H1 (cell line): ENCODE data around the gene CACNA1F. TPM values are rescaled to one million over a fixed set of nuclear protein-coding genes. Genes with fewer than 3 reads are reported as not detected.

Experiments used
- CTCF ChIA-PET: fragments of 300-600 bp; sonication (Branson Sonifier 250); formaldehyde crosslinking; loops from one replicate; lab custom pipeline; 2021; ENCODE audit not compliant: partially characterized antibody; lab: Charles Lee
- POLR2A ChIA-PET: fragments of 300-600 bp; sonication (Branson Sonifier 250); formaldehyde crosslinking; loops from one replicate; lab custom pipeline; 2021; ENCODE audit warnings: inconsistent platforms; ENCODE audit not compliant: partially characterized antibody; lab: Charles Lee
- DNase-seq, 2 experiments: peaks; one replicate each; pipeline versions ENCODE4 v3.0.0 to v3.0.0-alpha.2; 2010 to 2022; ENCODE audit warnings: low spot score in 2 of 2, low read depth in 1 of 2, mixed read lengths in 1 of 2
- FAIRE-seq: peaks from 2 replicates; lab custom pipeline; 2011; peaks lifted over from hg19 to GRCh38; lab: Jason Lieb, UNC
- H2AFZ ChIP-seq: 2 replicates; pipeline ENCODE4 v1.8.1; 2012; ENCODE audit warnings: low read length, inconsistent platforms
- H2AK5ac ChIP-seq: 2 replicates; pipeline ENCODE4 v1.6.1; 2013; ENCODE audit warnings: low read depth, low read length
- H2BK120ac ChIP-seq: replicated peaks from 2 replicates; pipeline ENCODE3; 2013; ENCODE audit warnings: low read depth, low read length, inconsistent platforms
- H2BK12ac ChIP-seq: 2 replicates; pipeline ENCODE4 v1.6.1; 2013; ENCODE audit warnings: low read depth, low read length
- H2BK15ac ChIP-seq: 2 replicates; pipeline ENCODE4 v1.6.1; 2013; ENCODE audit warnings: low read length
- H2BK20ac ChIP-seq: 2 replicates; pipeline ENCODE4 v1.6.1; 2013; ENCODE audit warnings: low read length
- H2BK5ac ChIP-seq: 2 replicates; pipeline ENCODE4 v1.6.1; 2013; ENCODE audit warnings: low read depth, low read length
- H3K14ac ChIP-seq: 2 replicates; pipeline ENCODE4 v1.6.1; 2013; ENCODE audit warnings: inconsistent platforms; ENCODE audit not compliant: insufficient read length
- H3K18ac ChIP-seq: 2 replicates; pipeline ENCODE4 v1.6.1; 2013; ENCODE audit warnings: low read length; ENCODE audit errors: extremely low read depth
- H3K23ac ChIP-seq: 2 replicates; pipeline ENCODE4 v1.6.1; 2013; ENCODE audit warnings: inconsistent platforms; ENCODE audit not compliant: insufficient read length
- H3K23me2 ChIP-seq: 2 replicates; pipeline ENCODE4 v1.6.1; 2013; ENCODE audit warnings: low read depth, low read length
- H3K27ac ChIP-seq: 2 replicates; pipeline ENCODE4 v1.6.1; 2011; ENCODE audit warnings: low read depth, low read length, inconsistent platforms
- H3K27me3 ChIP-seq, 4 experiments: replicated peaks in 1 of 4; 1 replicate in 1 of 4; 2 replicates in 3 of 4; pipeline versions ENCODE4 v1.6.1 to v1.8.1; 2011 to 2013; ENCODE audit warnings: low read length in 3 of 4, mild to moderate bottlenecking in 3 of 4, inconsistent platforms in 2 of 4, mixed read lengths in 2 of 4, moderate library complexity in 1 of 4; ENCODE audit not compliant: control insufficient read depth in 3 of 4, insufficient read depth in 3 of 4; ENCODE audit errors: extremely low read depth in 1 of 4
- H3K36me3 ChIP-seq, 4 experiments: 2 replicates each; pipeline versions ENCODE4 v1.6.1 to v1.8.1; 2011 to 2013; ENCODE audit warnings: mild to moderate bottlenecking in 4 of 4, low read length in 3 of 4, moderate library complexity in 2 of 4, control low read depth in 1 of 4, inconsistent platforms in 1 of 4; ENCODE audit not compliant: insufficient read depth in 4 of 4, control insufficient read depth in 2 of 4
- H3K4ac ChIP-seq: replicated peaks from 2 replicates; pipeline ENCODE3; 2013; ENCODE audit warnings: low read length, low read depth, mixed read lengths, inconsistent platforms; ENCODE audit not compliant: insufficient read length
- H3K4me1 ChIP-seq, 4 experiments: replicated peaks in 1 of 4; 1 replicate in 1 of 4; 2 replicates in 3 of 4; pipeline versions ENCODE4 v1.6.1 to v1.8.1; 2011 to 2013; ENCODE audit warnings: low read length in 3 of 4, inconsistent platforms in 2 of 4, mixed read lengths in 1 of 4; ENCODE audit not compliant: insufficient read depth in 4 of 4, control insufficient read depth in 3 of 4
- H3K4me2 ChIP-seq, 2 experiments: 2 replicates each; pipeline versions ENCODE4 v1.6.1 to v1.8.1; 2011 to 2013; ENCODE audit warnings: low read depth in 2 of 2, low read length in 2 of 2, control low read depth in 1 of 2, inconsistent platforms in 1 of 2, mild to moderate bottlenecking in 1 of 2; ENCODE audit not compliant: insufficient read depth in 1 of 2
- H3K4me3 ChIP-seq, 4 experiments: fragments of 200-600, 300-600 bp in 1 of 4; sonication (generic), shearing (Covaris generic), sonication (Bioruptor Twin) in 1 of 4; 2 replicates each; pipeline versions ENCODE4 v1.5.1 to v1.8.1; 2011 to 2016; ENCODE audit warnings: low read length in 4 of 4, low read depth in 3 of 4, control low read depth in 2 of 4, inconsistent platforms in 2 of 4, mild to moderate bottlenecking in 2 of 4, mixed read lengths in 1 of 4, moderate library complexity in 1 of 4; ENCODE audit not compliant: insufficient read depth in 2 of 4; ENCODE audit errors: extremely low read depth in 1 of 4
- H3K56ac ChIP-seq: replicated peaks from 2 replicates; pipeline ENCODE3; 2013; ENCODE audit warnings: low read depth, mild to moderate bottlenecking, mixed read lengths, low read length, inconsistent platforms; ENCODE audit not compliant: insufficient read length
- H3K79me1 ChIP-seq: 2 replicates; pipeline ENCODE4 v1.6.1; 2013; ENCODE audit warnings: low read depth, low read length, control low read depth
- H3K79me2 ChIP-seq, 2 experiments: 2 replicates each; pipeline versions ENCODE4 v1.6.1 to v1.8.1; 2012 to 2013; ENCODE audit warnings: low read length in 2 of 2, mild to moderate bottlenecking in 2 of 2, inconsistent platforms in 1 of 2; ENCODE audit not compliant: insufficient read depth in 2 of 2, control insufficient read depth in 1 of 2
- H3K9ac ChIP-seq, 4 experiments: replicated peaks in 1 of 4; 1 replicate in 1 of 4; 2 replicates in 3 of 4; pipeline versions ENCODE4 v1.6.1 to v1.8.1; 2011 to 2013; ENCODE audit warnings: low read depth in 3 of 4, low read length in 3 of 4, control low read depth in 2 of 4, mild to moderate bottlenecking in 2 of 4, moderate library complexity in 2 of 4, inconsistent platforms in 1 of 4; ENCODE audit errors: extremely low read depth in 1 of 4
- H3K9me3 ChIP-seq, 2 experiments: 2 replicates each; pipeline versions ENCODE4 v1.6.1 to v1.8.1; 2012 to 2013; ENCODE audit warnings: mild to moderate bottlenecking in 2 of 2, moderate library complexity in 2 of 2, control low read depth in 1 of 2, inconsistent platforms in 1 of 2, low read depth in 1 of 2, low read length in 1 of 2, mixed read lengths in 1 of 2; ENCODE audit not compliant: insufficient read depth in 2 of 2
- H4K20me1 ChIP-seq, 2 experiments: replicated peaks in 1 of 2; 2 replicates each; pipeline versions ENCODE3 to v1.8.1; 2011 to 2013; ENCODE audit warnings: inconsistent platforms in 2 of 2, low read length in 2 of 2, mild to moderate bottlenecking in 1 of 2; ENCODE audit not compliant: insufficient read depth in 2 of 2, control insufficient read depth in 1 of 2
- H4K5ac ChIP-seq: 2 replicates; pipeline ENCODE4 v1.6.1; 2013; ENCODE audit warnings: low read length, low read depth, mixed read lengths, inconsistent platforms; ENCODE audit not compliant: insufficient read length
- H4K8ac ChIP-seq: 2 replicates; pipeline ENCODE4 v1.8.0; 2013; ENCODE audit warnings: mild to moderate bottlenecking, moderate library complexity, low read length, inconsistent platforms; ENCODE audit not compliant: insufficient read depth; ENCODE audit errors: extremely low read depth
- H4K91ac ChIP-seq: replicated peaks from 2 replicates; pipeline ENCODE3; 2013; ENCODE audit warnings: low read length, mixed read lengths, inconsistent platforms; ENCODE audit not compliant: insufficient read length
- MAFK ChIP-seq: IDR thresholded peaks from 2 replicates; pipeline ENCODE4 v1.6.1; 2012; ENCODE audit warnings: low read depth, mild to moderate bottlenecking, improper control_type of control experiment, low read length
- SP2 ChIP-seq: IDR thresholded peaks from 2 replicates; pipeline ENCODE4 v1.6.1; 2012; ENCODE audit warnings: mild to moderate bottlenecking, low read length, inconsistent platforms
- SRF ChIP-seq: IDR thresholded peaks from 2 replicates; pipeline ENCODE4 v1.6.1; 2011; ENCODE audit warnings: mild to moderate bottlenecking, low read depth, low read length, moderate library complexity
- WGBS, 2 experiments: shearing (Covaris generic) in 1 of 2; methylation state at CpG; one replicate each; pipeline versions ENCODE4 v1.1.6 to v1.1.7; 2013 to 2015; ENCODE audit warnings: low lambda C conversion rate in 2 of 2, mixed read lengths in 2 of 2, inconsistent platforms in 1 of 2, low coverage in 1 of 2, missing lambda C conversion rate in 1 of 2; ENCODE audit not compliant: insufficient replicate concordance in 2 of 2, insufficient coverage in 1 of 2, insufficient read length in 1 of 2; ENCODE audit errors: extremely low coverage in 1 of 2, missing lambda C conversion rate in 1 of 2; 5-methylcytosine and 5-hydroxymethylcytosine counted together
- polyA plus RNA-seq, 7 experiments: library from polyadenylated mRNA; depleted of rRNA in 3 of 7; stranded (reverse) in 5 of 7; unstranded in 2 of 7; fragments of >200 nt in 5 of 7; fragments of 200-250 nt in 2 of 7; gene quantifications; 1 replicate in 5 of 7; 2 replicates in 1 of 7; 4 replicates in 1 of 7; pipeline versions ENCODE4 v1.2.1 to v1.2.3, GENCODE V29; 2011 to 2013; ENCODE audit warnings: missing spikeins in 2 of 7, mixed read lengths in 2 of 7
- total RNA-seq: library from RNA; stranded (reverse); fragmentation: NEBNext Ultra II Directional; extraction: Animal tissue kit (Norgen Biotek cat#: 25700); gene quantifications from 2 replicates; pipeline ENCODE4 v1.2.1, GENCODE V29; 2021

The CACNA1F gene
- total and polyA plus RNA-seq, 2 of the 8 experiments (the other 6 are each of a cell fraction or from before 2014, with no cell fraction given): 0.59 to 0.84 TPM

DNA sequence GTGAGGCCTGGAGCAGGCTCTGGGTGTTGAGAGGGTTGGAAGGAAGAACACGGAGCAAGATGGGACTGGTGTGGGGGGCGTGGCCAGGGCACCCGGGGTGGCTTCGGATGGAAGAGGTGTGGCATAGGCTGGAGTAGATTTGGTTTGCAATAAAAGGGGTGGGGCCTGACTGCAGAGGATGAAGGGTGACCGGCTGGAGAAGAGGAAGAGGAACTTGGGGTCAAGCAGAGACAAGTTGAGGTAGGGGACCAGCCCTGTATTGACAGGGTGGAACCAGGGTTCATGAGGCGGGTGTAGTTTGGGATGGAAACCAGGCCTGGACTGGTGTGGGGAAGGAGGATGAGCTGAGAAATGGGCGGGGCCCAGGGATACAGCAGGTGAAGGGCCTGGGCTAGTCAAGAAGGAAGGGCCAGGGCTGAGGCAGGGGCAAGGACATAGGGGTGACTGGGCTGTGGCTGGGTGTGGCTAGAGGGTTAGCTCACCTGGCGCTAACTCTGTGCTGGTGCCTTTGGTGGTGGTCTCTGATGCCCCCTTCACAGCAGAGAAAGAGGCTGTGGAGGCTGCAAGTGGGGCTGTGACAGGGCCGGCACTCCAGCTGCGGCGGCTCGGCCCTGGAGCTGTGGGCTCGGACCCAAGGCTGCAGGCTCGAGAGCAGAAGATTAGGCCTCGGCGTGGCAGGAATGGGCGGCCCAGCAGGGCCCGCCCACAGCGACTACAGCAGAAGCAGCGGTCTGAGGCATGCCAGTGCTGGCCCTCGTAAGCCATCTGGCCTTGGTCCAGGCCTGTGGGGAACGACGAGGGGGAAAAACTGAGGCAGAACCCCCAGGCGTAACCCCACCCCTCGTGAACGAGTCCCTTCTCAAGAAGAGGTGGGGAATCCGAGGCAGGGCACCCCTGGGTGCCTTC is 56.5 kb downstream of the CACNA1F start:
- no peak overlapping the region for H2BK5ac ChIP-seq
- no peak overlapping the region for H3K9ac ChIP-seq
- peaks cover 0 to 5% of the 10 kb centered on the region in 2 experiments for H4K20me1 ChIP-seq
- H2BK120ac ChIP-seq: no peak overlapping the region
- H2BK12ac ChIP-seq: no peak overlapping the region
- H2AFZ ChIP-seq: no peak overlapping the region
- H3K27ac ChIP-seq: no peak overlapping the region
- no peak overlapping the region for H3K56ac ChIP-seq
- H3K4me1 ChIP-seq: no peaks in the 10 kb centered on the region
- no peak overlapping the region for H3K23ac ChIP-seq
- DNase-seq (no peak), FAIRE-seq (no peak)
- H2BK15ac ChIP-seq: no peak overlapping the region
- no peaks in the 10 kb centered on the region for H3K79me2 ChIP-seq
- ChIA-PET CTCF (interaction anchor here (1.5 kb wide), 1 partner anchor 34 kb away, joined by 6 read pairs; no protein-coding TSS in a partner anchor), POLR2A (interaction anchor here (1.4 kb wide), 1 partner anchor 16 kb away, joined by 3 read pairs; no protein-coding TSS in a partner anchor)
- no peak overlapping the region for H3K4me2 ChIP-seq
- no peak overlapping the region for H4K5ac ChIP-seq
- peaks cover 0 to 6% (median 3%) of the 10 kb centered on the region in 4 experiments; a peak in 5 of 7 replicates for H3K27me3 ChIP-seq
- H2AK5ac ChIP-seq: no peak overlapping the region
- WGBS, 2 experiments: 92% methylated on average over 18 of the region's 27 CpGs; no CpG with 5 or more reads in 1 of the 2 experiments
- H3K23me2 ChIP-seq: peaks cover 5% of the 10 kb centered on the region; the same call in 1 of the 2 replicates
- H3K9me3 ChIP-seq: no peaks in the 10 kb centered on the region
- H3K18ac ChIP-seq: no peak overlapping the region
- H3K36me3 ChIP-seq: peaks cover 0 to 12% (median 4%) of the 10 kb centered on the region in 4 experiments; a peak in 5 of 8 replicates
- H4K91ac ChIP-seq: no peak overlapping the region
- no peak overlapping the region for H2BK20ac ChIP-seq
- no peak overlapping the region for H3K14ac ChIP-seq
- H4K8ac ChIP-seq: no peak overlapping the region
- no peaks in the 10 kb centered on the region for H3K79me1 ChIP-seq
- TF ChIP-seq MAFK: no peak
- TF ChIP-seq SP2: no peak
- no peak for TF ChIP-seq SRF
- H3K4ac ChIP-seq: no peak overlapping the region
- H3K4me3 ChIP-seq: no peak overlapping the region
